WTC11 (cell line): ENCODE data around the gene LRMDA. TPM values are rescaled to one million over a fixed set of nuclear protein-coding genes. Genes with fewer than 3 reads are reported as not detected.

Source experiments
- ATAC-seq: fragments of 200-7000 bp; cut with Tn5 transposase; 2 replicates; pipeline ENCODE4 v1.10.0; 2021; ENCODE audit warnings: mild to moderate bottlenecking, moderate library complexity
- CTCF ChIA-PET: fragments of 300-600 bp; sonication (Branson Sonifier 250); formaldehyde crosslinking; loops from one replicate; lab custom pipeline; 2021; ENCODE audit warnings: antibody characterized with exemption; lab: Charles Lee
- POLR2A ChIA-PET: fragments of 350-600 bp; sonication (Branson Sonifier 250); formaldehyde crosslinking; loops from one replicate; lab custom pipeline; 2021; ENCODE audit warnings: antibody characterized with exemption; lab: Charles Lee
- DNase-seq: peaks from one replicate; pipeline ENCODE4 v3.0.0; 2021; ENCODE audit warnings: low spot score
- H3K27ac Mint-ChIP-seq: 2 replicates; pipeline ENCODE4 v1.8.0; 2021; ENCODE audit warnings: mixed read lengths
- H3K27me3 Mint-ChIP-seq: 2 replicates; pipeline ENCODE4 v1.8.0; 2021; ENCODE audit warnings: low read depth, mild to moderate bottlenecking, moderate library complexity, mixed read lengths
- H3K36me3 Mint-ChIP-seq: 2 replicates; pipeline ENCODE4 v1.8.0; 2021; ENCODE audit warnings: mixed read lengths
- H3K4me1 Mint-ChIP-seq: 2 replicates; pipeline ENCODE4 v1.8.0; 2022; ENCODE audit warnings: mixed read lengths
- H3K4me3 Mint-ChIP-seq: 2 replicates; pipeline ENCODE4 v1.8.0; 2021; ENCODE audit warnings: mild to moderate bottlenecking, moderate library complexity, mixed read lengths
- H3K9me3 Mint-ChIP-seq: 2 replicates; pipeline ENCODE4 v1.8.0; 2021; ENCODE audit warnings: mixed read lengths
- ETV6 ChIP-seq: sonication (generic); formaldehyde crosslinking; IDR thresholded peaks from 2 replicates; pipeline ENCODE4 v1.8.1; 2022; ENCODE audit warnings: mild to moderate bottlenecking, missing genetic modification reagents
- HMGA2 ChIP-seq: fragments of 250-450 bp; sonication (Bioruptor Pico); IDR thresholded peaks from 2 replicates; pipeline ENCODE4 v1.4.0; 2021; ENCODE audit warnings: mild to moderate bottlenecking, moderate library complexity
- JUN ChIP-seq: sonication (generic); formaldehyde crosslinking; IDR thresholded peaks from 2 replicates; pipeline ENCODE4 v1.8.0; 2023; ENCODE audit warnings: mild to moderate bottlenecking, missing genetic modification reagents
- MLX ChIP-seq: sonication (generic); formaldehyde crosslinking; IDR thresholded peaks from 2 replicates; pipeline ENCODE4 v1.8.1; 2023; ENCODE audit warnings: mild to moderate bottlenecking, missing genetic modification reagents, moderate library complexity
- MXD4 ChIP-seq: fragments of 250-450 bp; sonication (Bioruptor Pico); IDR thresholded peaks from 2 replicates; pipeline ENCODE4 v1.8.0; 2021; ENCODE audit warnings: mild to moderate bottlenecking, moderate library complexity, borderline replicate concordance
- NR3C1 ChIP-seq: sonication (generic); formaldehyde crosslinking; conservative IDR thresholded peaks from 2 replicates; pipeline ENCODE4 v1.8.1; 2023; ENCODE audit warnings: low read depth, mild to moderate bottlenecking, missing genetic modification reagents
- RORB ChIP-seq: fragments of 250-450 bp; sonication (Bioruptor Pico); IDR thresholded peaks from 2 replicates; pipeline ENCODE4 v1.9.0; 2021; ENCODE audit warnings: mild to moderate bottlenecking
- SMAD4 ChIP-seq: sonication (generic); formaldehyde crosslinking; IDR thresholded peaks from 2 replicates; pipeline ENCODE4 v1.8.0; 2022; ENCODE audit warnings: mild to moderate bottlenecking, missing genetic modification reagents
- TEAD1 ChIP-seq: sonication (generic); formaldehyde crosslinking; IDR thresholded peaks from 2 replicates; pipeline ENCODE4 v1.8.0; 2022; ENCODE audit warnings: mild to moderate bottlenecking, missing genetic modification reagents
- ZNF263 ChIP-seq: sonication (generic); formaldehyde crosslinking; IDR thresholded peaks from 2 replicates; pipeline ENCODE4 v1.8.1; 2022; ENCODE audit warnings: low read depth, mild to moderate bottlenecking, moderate library complexity, missing genetic modification reagents
- ZNF317 ChIP-seq: sonication (generic); formaldehyde crosslinking; IDR thresholded peaks from 2 replicates; pipeline ENCODE4 v1.8.1; 2023; ENCODE audit warnings: low read depth, mild to moderate bottlenecking, moderate library complexity, missing genetic modification reagents, borderline replicate concordance
- ZNF416 ChIP-seq: fragments of 250-450 bp; sonication (Bioruptor Pico); IDR thresholded peaks from 2 replicates; pipeline ENCODE4 v1.9.0; 2021; ENCODE audit warnings: mild to moderate bottlenecking, inconsistent platforms
- total RNA-seq: library from RNA; stranded (reverse); gene quantifications from 3 replicates; pipeline ENCODE4 v1.2.3, GENCODE V29; 2021
- TF ChIP-seq, protein P1 (sequence below): sonication (generic); formaldehyde crosslinking; IDR thresholded peaks from 2 replicates; pipeline ENCODE4 v1.8.0; 2022; ENCODE audit warnings: mild to moderate bottlenecking, missing genetic modification reagents
- TF ChIP-seq, protein P2 (sequence below): sonication (generic); formaldehyde crosslinking; IDR thresholded peaks from 2 replicates; pipeline ENCODE4 v1.8.1; 2023; ENCODE audit warnings: mild to moderate bottlenecking, missing genetic modification reagents, moderate library complexity
- TF ChIP-seq, protein P3 (sequence below): sonication (generic); formaldehyde crosslinking; IDR thresholded peaks from 2 replicates; pipeline ENCODE4 v1.8.0; 2022; ENCODE audit warnings: mild to moderate bottlenecking, missing genetic modification reagents
- TF ChIP-seq, protein P4 (sequence below): fragments of 250-450 bp; sonication (Bioruptor Pico); IDR thresholded peaks from 2 replicates; pipeline ENCODE4 v1.9.0; 2021; ENCODE audit warnings: moderate library complexity, mild to moderate bottlenecking, inconsistent platforms, borderline replicate concordance
- TF ChIP-seq, protein P5 (sequence below): sonication (generic); formaldehyde crosslinking; conservative IDR thresholded peaks from 2 replicates; pipeline ENCODE4 v1.8.1; 2022; ENCODE audit warnings: mild to moderate bottlenecking, missing genetic modification reagents
- TF ChIP-seq, protein P6 (sequence below): fragments of 250-450 bp; sonication (Bioruptor Pico); IDR thresholded peaks from 2 replicates; pipeline ENCODE4 v2.1.2; 2022; ENCODE audit warnings: mild to moderate bottlenecking, moderate library complexity

Gene LRMDA
- total RNA-seq, 1 experiment from 2014 or later: 0.92 TPM

- ChIA-PET CTCF (no interaction called here), POLR2A (no interaction called here)
- no peaks in the 10 kb centered on the region for H3K4me1 Mint-ChIP-seq
- peaks cover 15% of the 10 kb centered on the region for H3K36me3 Mint-ChIP-seq
- peaks cover 50% of the 10 kb centered on the region for H3K9me3 Mint-ChIP-seq
- no peak overlapping the region for H3K27ac Mint-ChIP-seq
- ATAC-seq (no peak), DNase-seq (no peak)
- no peaks in the 10 kb centered on the region; the same call in 1 of the 2 replicates for H3K27me3 Mint-ChIP-seq
- TF ChIP-seq ZNF416 (CRISPR knock-in tag) (no peak), ZNF317 (CRISPR knock-in tag) (no peak), TEAD1 (CRISPR knock-in tag) (no peak), NR3C1 (CRISPR knock-in tag) (no peak), SMAD4 (CRISPR knock-in tag) (no peak), HMGA2 (CRISPR knock-in tag) (no peak), JUN (CRISPR knock-in tag) (no peak), RORB (no peak), ZNF263 (no peak), MXD4 (no peak)
- TF ChIP-seq, protein P1, sequence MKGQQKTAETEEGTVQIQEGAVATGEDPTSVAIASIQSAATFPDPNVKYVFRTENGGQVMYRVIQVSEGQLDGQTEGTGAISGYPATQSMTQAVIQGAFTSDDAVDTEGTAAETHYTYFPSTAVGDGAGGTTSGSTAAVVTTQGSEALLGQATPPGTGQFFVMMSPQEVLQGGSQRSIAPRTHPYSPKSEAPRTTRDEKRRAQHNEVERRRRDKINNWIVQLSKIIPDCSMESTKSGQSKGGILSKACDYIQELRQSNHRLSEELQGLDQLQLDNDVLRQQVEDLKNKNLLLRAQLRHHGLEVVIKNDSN (CRISPR knock-in tag): no peak
- TF ChIP-seq, protein P2, sequence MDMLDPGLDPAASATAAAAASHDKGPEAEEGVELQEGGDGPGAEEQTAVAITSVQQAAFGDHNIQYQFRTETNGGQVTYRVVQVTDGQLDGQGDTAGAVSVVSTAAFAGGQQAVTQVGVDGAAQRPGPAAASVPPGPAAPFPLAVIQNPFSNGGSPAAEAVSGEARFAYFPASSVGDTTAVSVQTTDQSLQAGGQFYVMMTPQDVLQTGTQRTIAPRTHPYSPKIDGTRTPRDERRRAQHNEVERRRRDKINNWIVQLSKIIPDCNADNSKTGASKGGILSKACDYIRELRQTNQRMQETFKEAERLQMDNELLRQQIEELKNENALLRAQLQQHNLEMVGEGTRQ (CRISPR knock-in tag): no peak
- H3K4me3 Mint-ChIP-seq: no peak overlapping the region
Measured at GRCh38 chr10:76488602-76489001, 1057.2 kb downstream of the LRMDA start.

GRCh38 chr10:76491216-76491615, 1059.8 kb downstream of the LRMDA start:
- Mint-ChIP-seq H3K9me3 (peaks cover 54% of the 10 kb centered on the region), H3K27me3 (no peaks in the 10 kb centered on the region; the same call in 1 of the 2 replicates), H3K27ac (no peak overlapping the region), H3K36me3 (peaks cover 15% of the 10 kb centered on the region), H3K4me3 (no peak overlapping the region), H3K4me1 (peaks cover 2% of the 10 kb centered on the region)
- no peak for TF ChIP-seq MLX (CRISPR knock-in tag)
- TF ChIP-seq, protein P3, sequence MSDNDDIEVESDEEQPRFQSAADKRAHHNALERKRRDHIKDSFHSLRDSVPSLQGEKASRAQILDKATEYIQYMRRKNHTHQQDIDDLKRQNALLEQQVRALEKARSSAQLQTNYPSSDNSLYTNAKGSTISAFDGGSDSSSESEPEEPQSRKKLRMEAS (CRISPR knock-in tag): no peak
- TF ChIP-seq RORB: no peak
- TF ChIP-seq, protein P4, sequence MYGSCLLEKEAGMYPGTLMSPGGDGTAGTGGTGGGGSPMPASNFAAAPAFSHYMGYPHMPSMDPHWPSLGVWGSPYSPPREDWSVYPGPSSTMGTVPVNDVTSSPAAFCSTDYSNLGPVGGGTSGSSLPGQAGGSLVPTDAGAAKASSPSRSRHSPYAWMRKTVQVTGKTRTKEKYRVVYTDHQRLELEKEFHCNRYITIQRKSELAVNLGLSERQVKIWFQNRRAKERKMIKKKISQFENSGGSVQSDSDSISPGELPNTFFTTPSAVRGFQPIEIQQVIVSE (CRISPR knock-in tag): no peak
- POLR2A ChIA-PET: no interaction called here
- CTCF ChIA-PET: no interaction called here
- ATAC-seq (no peak), DNase-seq (no peak)

DNA sequence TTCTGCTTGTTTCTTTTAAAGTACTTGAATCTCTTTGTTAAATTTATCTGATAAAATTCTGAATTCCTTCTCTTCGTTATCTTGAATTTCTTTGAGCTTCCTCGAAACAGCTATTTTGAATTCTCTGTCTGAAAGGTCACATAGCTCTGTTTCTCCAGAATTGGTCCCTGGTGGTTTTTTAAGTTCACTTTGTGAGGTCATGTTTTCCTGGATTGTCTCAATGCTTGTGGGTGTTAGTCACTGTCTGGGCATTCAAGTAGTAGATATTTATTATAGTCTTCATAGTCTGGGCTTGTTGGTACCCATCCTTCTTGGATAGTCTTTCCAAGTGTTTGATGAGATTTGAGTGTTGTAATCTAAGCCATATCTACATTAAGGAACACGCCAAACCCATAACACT, 1060.6 kb downstream of the LRMDA start:
- Mint-ChIP-seq H3K27me3 (no peaks in the 10 kb centered on the region; the same call in 1 of the 2 replicates), H3K4me1 (peaks cover 10% of the 10 kb centered on the region), H3K27ac (no peak overlapping the region), H3K36me3 (peaks cover 15% of the 10 kb centered on the region), H3K9me3 (peaks cover 52% of the 10 kb centered on the region), H3K4me3 (no peak overlapping the region)
- no peak for DNase-seq
- ChIA-PET POLR2A (no interaction called here), CTCF (no interaction called here)
- no peak for TF ChIP-seq ETV6 (CRISPR knock-in tag)
- TF ChIP-seq, protein P5, sequence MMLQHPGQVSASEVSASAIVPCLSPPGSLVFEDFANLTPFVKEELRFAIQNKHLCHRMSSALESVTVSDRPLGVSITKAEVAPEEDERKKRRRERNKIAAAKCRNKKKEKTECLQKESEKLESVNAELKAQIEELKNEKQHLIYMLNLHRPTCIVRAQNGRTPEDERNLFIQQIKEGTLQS (CRISPR knock-in tag): no peak
- TF ChIP-seq, protein P6, sequence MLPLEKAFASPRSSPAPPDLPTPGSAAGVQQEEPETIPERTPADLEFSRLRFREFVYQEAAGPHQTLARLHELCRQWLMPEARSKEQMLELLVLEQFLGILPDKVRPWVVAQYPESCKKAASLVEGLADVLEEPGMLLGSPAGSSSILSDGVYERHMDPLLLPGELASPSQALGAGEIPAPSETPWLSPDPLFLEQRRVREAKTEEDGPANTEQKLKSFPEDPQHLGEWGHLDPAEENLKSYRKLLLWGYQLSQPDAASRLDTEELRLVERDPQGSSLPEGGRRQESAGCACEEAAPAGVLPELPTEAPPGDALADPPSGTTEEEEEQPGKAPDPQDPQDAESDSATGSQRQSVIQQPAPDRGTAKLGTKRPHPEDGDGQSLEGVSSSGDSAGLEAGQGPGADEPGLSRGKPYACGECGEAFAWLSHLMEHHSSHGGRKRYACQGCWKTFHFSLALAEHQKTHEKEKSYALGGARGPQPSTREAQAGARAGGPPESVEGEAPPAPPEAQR (CRISPR knock-in tag): no peak
- no peak for ATAC-seq
